Measurements from ENCODE around the gene DNAJC19.
"Not testable (repeated sequence)": the region's sequence is repeated elsewhere in the genome, so short reads cannot be mapped to it uniquely, and the experiment has no call there.

DNAJC19 gene

GRCh38 chr3:180989291-180990163, at the start of gene DNAJC19:
TSS of gene DNAJC19 (minus strand) at chr3:180989736. CDS start at chr3:180989602, 134 bp downstream.
- peak; percentile 87 for DNase-seq

- DNase-seq, result no peak
Measured at GRCh38 chr3:181030948-181031347, 41.4 kb upstream of the DNAJC19 start.

GRCh38 chr3:181025204-181025603, 35.7 kb upstream of the DNAJC19 start:
- no peak for DNase-seq

GRCh38 chr3:181017690-181018089, 28.2 kb upstream of the DNAJC19 start:
- no peak for DNase-seq

GRCh38 chr3:181009225-181009624, 19.7 kb upstream of the DNAJC19 start:
- DNase-seq, result no peak

- DNase-seq, result no peak
Measured at GRCh38 chr3:181008796-181009195, 19.3 kb upstream of the DNAJC19 start.

- no peak for DNase-seq
Measured at GRCh38 chr3:181007262-181007661, 17.7 kb upstream of the DNAJC19 start.

GRCh38 chr3:181006541-181006940, 17.0 kb upstream of the DNAJC19 start:
- DNase-seq, result no peak

GRCh38 chr3:181003469-181003868, 13.9 kb upstream of the DNAJC19 start:
- not testable (repeated sequence) for DNase-seq

GRCh38 chr3:181002331-181002730, 12.8 kb upstream of the DNAJC19 start:
- DNase-seq, result not testable (repeated sequence)

GRCh38 chr3:180996415-180996932, 6.9 kb upstream of the DNAJC19 start:
- DNase-seq, result no peak

- no peak for DNase-seq
Measured at GRCh38 chr3:180990505-180990904, 969 bp upstream of the DNAJC19 start.

GRCh38 chr3:180987344-180987743, 2.2 kb downstream of the DNAJC19 start:
- DNase-seq, result no peak

- DNase-seq, result not testable (repeated sequence)
Measured at GRCh38 chr3:180986366-180986765, 3.2 kb downstream of the DNAJC19 start.

- DNase-seq, result no peak
Measured at GRCh38 chr3:180983136-180983535, 6.4 kb downstream of the DNAJC19 start.

- no peak for DNase-seq
Measured at GRCh38 chr3:180981912-180982311, 7.6 kb downstream of the DNAJC19 start.

GRCh38 chr3:180980611-180981010, 8.9 kb downstream of the DNAJC19 start:
- no peak for DNase-seq

GRCh38 chr3:180979961-180980360, 9.6 kb downstream of the DNAJC19 start:
- DNase-seq, result no peak

- no peak for DNase-seq
Measured at GRCh38 chr3:180977498-180977897, 12.0 kb downstream of the DNAJC19 start.

- DNase-seq, result no peak
Measured at GRCh38 chr3:180974286-180974685, 15.2 kb downstream of the DNAJC19 start.

GRCh38 chr3:180973543-180973942, 16.0 kb downstream of the DNAJC19 start:
- no peak for DNase-seq

GRCh38 chr3:180970931-180971330, 18.6 kb downstream of the DNAJC19 start:
- no peak for DNase-seq

- DNase-seq, result no peak
Measured at GRCh38 chr3:180962530-180962929, 27.0 kb downstream of the DNAJC19 start.

- DNase-seq, result no peak
Measured at GRCh38 chr3:180961552-180961951, 28.0 kb downstream of the DNAJC19 start.

GRCh38 chr3:180961087-180961486, 28.4 kb downstream of the DNAJC19 start:
- DNase-seq, result no peak
